ENCODE data around the gene SLC12A6. TPM values are rescaled to one million over a fixed set of nuclear protein-coding genes. Genes with fewer than 3 reads are reported as not detected.

The SLC12A6 gene
- total and polyA plus RNA-seq, 11 donors = 6.1 to 35.1 (median 23.0) TPM

DNA sequence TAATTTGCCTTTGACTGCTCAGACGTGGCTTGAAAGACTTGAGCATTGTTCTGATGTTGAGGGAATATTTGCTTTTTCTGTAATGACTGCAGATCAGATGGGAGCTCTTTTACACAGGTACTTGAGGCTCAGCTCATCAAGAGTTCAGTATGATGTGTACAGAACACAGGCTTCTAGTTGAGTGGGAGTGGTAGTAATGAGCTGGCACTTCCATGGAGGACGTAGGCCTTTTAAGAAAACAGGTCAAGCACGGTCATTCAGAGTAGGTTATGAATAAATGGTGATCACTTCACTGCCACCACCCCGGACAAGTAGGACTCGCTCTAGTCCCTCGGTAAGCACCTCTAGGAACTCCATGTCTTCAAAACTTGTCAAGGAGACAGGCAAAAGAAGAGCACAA is 104.0 kb downstream of the SLC12A6 start:
- Histone ChIP-seq H3K27ac (no peak overlapping the region), H3K27me3 (no peaks in the 10 kb centered on the region), H3K9me3 (no peaks in the 10 kb centered on the region), H3K36me3 (peaks cover 0 to 100% (median 93%) of the 10 kb centered on the region in 9 donors), H3K4me1 (no peaks in the 10 kb centered on the region), H3K4me3 (no peak overlapping the region)
- 81 to 88% (median 85%) methylated on average over 6 of the region's 6 CpGs for WGBS, 4 donors
- intact Hi-C loops (cut with DNase I) = loop anchor here in 4 of 10 donors (10.0 kb wide), 3 partner anchors 201 to 621 kb away; partner anchors contain the start of genes GOLGA8B (in 2 of the 4) and GOLGA8A (in 1 of the 4)
- no peak for TF ChIP-seq CTCF (IDR thresholded peaks at IDR 0.05)
- no peak for TF ChIP-seq POLR2A (IDR thresholded peaks at IDR 0.05)
- no peak for ATAC-seq
- no peak for DNase-seq

DNA sequence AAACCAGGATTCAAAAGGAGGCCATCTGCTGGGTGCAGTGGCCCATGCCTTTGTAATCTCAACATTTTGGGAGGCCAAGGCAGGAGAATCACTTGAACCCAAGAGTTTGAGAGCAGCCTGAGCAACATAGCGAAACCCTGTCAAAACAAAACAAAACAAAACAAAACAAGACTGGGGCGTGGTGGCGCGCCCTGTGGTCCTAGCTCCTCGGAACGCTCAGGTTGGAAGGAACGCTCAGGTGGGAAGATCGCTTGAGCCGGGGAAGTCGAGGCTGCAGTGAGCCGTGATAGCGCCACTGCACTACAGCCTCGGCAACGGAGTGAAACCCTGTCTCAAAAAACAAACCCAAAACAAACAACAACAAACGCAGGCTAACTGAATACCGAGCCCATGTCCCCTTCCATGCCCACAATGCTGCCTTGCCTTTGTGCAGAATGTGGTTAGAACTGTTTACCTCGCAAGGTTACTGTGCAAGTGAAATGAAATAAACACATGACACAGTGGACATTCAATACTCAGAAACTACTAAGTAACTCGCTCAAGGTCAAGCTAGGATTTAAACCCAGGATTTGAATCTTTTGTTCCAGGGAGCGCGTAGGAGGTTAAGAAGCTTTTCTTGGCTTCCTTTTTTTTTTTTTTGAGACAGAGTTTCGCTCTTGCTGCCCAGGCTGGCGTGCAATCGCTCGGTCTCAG is 113.5 kb downstream of the SLC12A6 start:
- 35 to 55% (median 51%) methylated on average over 24 of the region's 24 CpGs for WGBS, 4 donors
- TF ChIP-seq POLR2A (IDR thresholded peaks at IDR 0.05) = no peak
- TF ChIP-seq CTCF (IDR thresholded peaks at IDR 0.05) = no peak
- intact Hi-C loops (cut with DNase I) = loop anchor here in 7 of 10 donors (1.0 to 5.0 kb wide), 5 partner anchors 10 to 123 kb away; partner anchors contain the start of genes EMC7 (in 7 of the 7), PGBD4 (in 3 of the 7) and KATNBL1 (in 1 of the 7)
- Histone ChIP-seq H3K27me3 (no peaks in the 10 kb centered on the region), H3K4me1 (peaks cover 0 to 23% (median 16%) of the 10 kb centered on the region in 12 donors), H3K9me3 (no peaks in the 10 kb centered on the region), H3K36me3 (peaks cover 0 to 28% (median 26%) of the 10 kb centered on the region in 9 donors), H3K27ac (peak overlapping the region; percentile 43 to 99 (median 91)), H3K4me3 (peak overlapping the region; percentile 71 to 97 (median 84))
- peak in 3 of 4 donors; percentile 28 to 38 (median 29) for ATAC-seq
- DNase-seq = no peak

- Histone ChIP-seq H3K36me3 (no peaks in the 10 kb centered on the region), H3K4me3 (no peak overlapping the region), H3K27me3 (no peaks in the 10 kb centered on the region), H3K4me1 (no peaks in the 10 kb centered on the region), H3K9me3 (no peaks in the 10 kb centered on the region), H3K27ac (no peak overlapping the region)
- ATAC-seq = no peak
- intact Hi-C loops (cut with DNase I) = no loop called here
- TF ChIP-seq CTCF (IDR thresholded peaks at IDR 0.05) = no peak
- TF ChIP-seq POLR2A (IDR thresholded peaks at IDR 0.05) = no peak
- no peak for DNase-seq
- WGBS, 4 donors = 87 to 90% (median 90%) methylated on average over 7 of the region's 7 CpGs
These were observed 119.9 kb downstream of the SLC12A6 start for GRCh38 chr15:34217587-34218225.

DNA sequence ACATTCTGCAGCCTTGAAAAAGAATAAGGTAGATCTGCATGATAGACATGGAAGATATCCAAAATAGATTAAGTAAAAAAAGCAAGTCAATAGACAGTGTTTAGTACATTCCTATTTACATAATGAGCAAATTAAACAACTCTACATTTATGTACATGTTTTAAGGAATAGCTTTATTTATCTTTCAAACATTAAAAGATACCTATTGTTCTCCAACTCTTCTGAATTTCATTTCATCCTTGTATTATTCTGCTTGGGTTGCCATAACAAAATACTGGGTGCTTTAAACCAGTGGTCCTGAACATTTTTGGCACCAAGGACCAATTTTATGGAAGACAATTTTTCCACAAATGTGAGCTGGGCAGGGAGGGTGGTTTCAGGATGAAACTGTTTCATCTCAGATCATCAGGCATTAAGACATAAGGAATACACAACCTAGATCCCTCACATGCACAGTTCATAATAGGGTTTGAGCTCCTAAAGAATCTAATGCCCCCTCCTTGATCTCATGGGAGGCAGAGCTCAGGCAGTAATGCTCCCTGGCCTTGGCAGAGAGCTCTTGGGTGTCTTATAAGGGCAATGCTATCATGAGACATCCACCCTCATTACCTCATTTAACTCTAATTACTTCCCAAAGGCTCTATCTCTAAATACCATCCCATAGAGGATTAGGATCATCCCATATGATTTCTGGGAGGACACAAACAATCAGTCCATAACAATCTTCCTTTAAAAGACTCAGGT is 120.9 kb downstream of the SLC12A6 start:
- Histone ChIP-seq H3K9me3 (no peaks in the 10 kb centered on the region), H3K27me3 (no peaks in the 10 kb centered on the region), H3K4me3 (no peak overlapping the region), H3K27ac (no peak overlapping the region), H3K4me1 (no peaks in the 10 kb centered on the region), H3K36me3 (no peaks in the 10 kb centered on the region)
- intact Hi-C loops (cut with DNase I) = no loop called here
- DNase-seq (no peak), ATAC-seq (no peak)
- TF ChIP-seq CTCF (IDR thresholded peaks at IDR 0.05) (no peak), POLR2A (IDR thresholded peaks at IDR 0.05) (no peak)

Measured in heart left ventricle (tissue), 16 donors.